ENCODE measurements around the gene IFNA10. TPM values are rescaled to one million over a fixed set of nuclear protein-coding genes. Genes with fewer than 3 reads are reported as not detected.
"Not testable (repeated sequence)": the region's sequence is repeated elsewhere in the genome, so short reads cannot be mapped to it uniquely, and the experiment has no call there.

Gene IFNA10
- total RNA-seq, 1 donor from 2014 or later: not detected

- H3K4me3 ChIP-seq; H3K4me1 ChIP-seq; H3K9me3 ChIP-seq; H3K27ac ChIP-seq; H3K36me3 ChIP-seq; intact Hi-C loops (cut with DNase I); DNase-seq (ENCODE audit: low spot score in 2 of 2); H3K27me3 ChIP-seq: not testable (repeated sequence)
- TF ChIP-seq, protein P1, sequence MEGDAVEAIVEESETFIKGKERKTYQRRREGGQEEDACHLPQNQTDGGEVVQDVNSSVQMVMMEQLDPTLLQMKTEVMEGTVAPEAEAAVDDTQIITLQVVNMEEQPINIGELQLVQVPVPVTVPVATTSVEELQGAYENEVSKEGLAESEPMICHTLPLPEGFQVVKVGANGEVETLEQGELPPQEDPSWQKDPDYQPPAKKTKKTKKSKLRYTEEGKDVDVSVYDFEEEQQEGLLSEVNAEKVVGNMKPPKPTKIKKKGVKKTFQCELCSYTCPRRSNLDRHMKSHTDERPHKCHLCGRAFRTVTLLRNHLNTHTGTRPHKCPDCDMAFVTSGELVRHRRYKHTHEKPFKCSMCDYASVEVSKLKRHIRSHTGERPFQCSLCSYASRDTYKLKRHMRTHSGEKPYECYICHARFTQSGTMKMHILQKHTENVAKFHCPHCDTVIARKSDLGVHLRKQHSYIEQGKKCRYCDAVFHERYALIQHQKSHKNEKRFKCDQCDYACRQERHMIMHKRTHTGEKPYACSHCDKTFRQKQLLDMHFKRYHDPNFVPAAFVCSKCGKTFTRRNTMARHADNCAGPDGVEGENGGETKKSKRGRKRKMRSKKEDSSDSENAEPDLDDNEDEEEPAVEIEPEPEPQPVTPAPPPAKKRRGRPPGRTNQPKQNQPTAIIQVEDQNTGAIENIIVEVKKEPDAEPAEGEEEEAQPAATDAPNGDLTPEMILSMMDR (IDR thresholded peaks at IDR 0.05): peak in 1 of 3 experiments; percentile 13
Measured at GRCh38 chr9:21213411-21214326, 6.7 kb upstream of the IFNA10 start.

DNA sequence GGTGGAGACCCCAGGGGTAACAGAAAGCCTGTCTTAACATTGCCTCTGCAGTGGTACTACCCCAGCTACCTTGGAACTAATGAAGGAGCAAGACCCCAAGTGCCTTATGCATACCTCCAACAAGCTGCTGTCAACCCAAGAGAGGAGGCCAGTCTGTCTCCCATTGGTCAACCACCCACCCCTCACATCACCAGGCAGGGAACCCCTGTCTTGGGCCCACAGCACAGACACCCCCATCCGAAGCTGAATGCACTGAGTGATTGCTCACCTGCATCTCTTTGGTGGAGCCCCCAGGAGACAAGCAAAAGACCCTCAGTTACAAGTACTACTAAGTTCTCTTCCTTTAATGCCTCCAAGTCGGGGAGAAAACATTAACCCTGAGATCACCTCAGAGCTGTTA, 5.2 kb upstream of the IFNA10 start:
- intact Hi-C loops (cut with DNase I); H3K4me3 ChIP-seq; H3K27me3 ChIP-seq; H3K36me3 ChIP-seq; H3K9me3 ChIP-seq; DNase-seq (ENCODE audit: low spot score in 2 of 2); H3K4me1 ChIP-seq; H3K27ac ChIP-seq: not testable (repeated sequence)

- H3K4me3 ChIP-seq; H3K9me3 ChIP-seq; H3K36me3 ChIP-seq; intact Hi-C loops (cut with DNase I); H3K4me1 ChIP-seq; H3K27me3 ChIP-seq; H3K27ac ChIP-seq; DNase-seq (ENCODE audit: low spot score in 2 of 2): not testable (repeated sequence)
Measured at GRCh38 chr9:21210782-21211181, 3.8 kb upstream of the IFNA10 start.

DNA sequence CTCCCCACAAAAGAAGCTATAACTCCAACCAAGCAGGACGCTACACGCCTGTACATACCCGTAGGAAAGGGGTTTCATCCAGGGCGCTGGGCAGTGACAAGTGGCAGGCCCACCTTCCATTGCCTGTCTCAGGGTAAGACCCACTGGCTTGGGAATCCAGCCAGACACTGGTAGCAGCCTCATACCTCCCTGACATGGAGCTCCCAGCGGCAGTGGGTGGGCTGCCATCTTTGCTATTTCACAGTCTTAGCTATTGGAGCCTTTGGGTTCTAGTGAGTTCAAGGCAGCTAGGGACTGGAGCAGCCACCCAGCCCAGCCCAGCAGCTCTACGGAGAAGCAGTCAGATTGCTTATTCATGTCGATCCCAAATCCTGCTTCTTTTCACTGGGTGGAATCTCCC, 3.4 kb upstream of the IFNA10 start:
- DNase-seq (ENCODE audit: low spot score in 2 of 2): no peak
- TF ChIP-seq, protein P1 (IDR thresholded peaks at IDR 0.05): no peak

DNA sequence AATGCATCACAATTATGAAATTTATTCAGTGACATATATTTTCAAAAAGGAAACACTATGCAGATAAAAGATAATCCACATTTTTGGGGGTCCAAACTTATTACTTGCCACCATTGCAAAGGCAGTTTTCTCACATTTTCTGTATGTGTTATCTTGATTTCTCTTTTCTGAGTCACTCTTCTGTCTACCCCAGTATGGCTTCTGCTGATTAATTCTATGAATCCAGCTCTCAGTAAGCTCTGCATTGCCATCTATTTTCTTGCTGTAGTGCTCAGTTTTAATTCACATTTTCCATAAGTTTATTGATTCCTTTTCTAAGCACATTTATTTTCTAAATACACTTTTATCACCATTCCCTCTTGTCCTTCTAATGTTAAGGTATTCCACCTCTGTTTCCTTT, 1.7 kb downstream of the IFNA10 start:
- intact Hi-C loops (cut with DNase I): no loop called here
- Histone ChIP-seq H3K36me3 (no peaks in the 10 kb centered on the region), H3K9me3 (no peaks in the 10 kb centered on the region), H3K4me1 (no peaks in the 10 kb centered on the region), H3K27me3 (no peaks in the 10 kb centered on the region), H3K27ac (no peak overlapping the region), H3K4me3 (no peak overlapping the region)
- DNase-seq (ENCODE audit: low spot score in 2 of 2): no peak
- TF ChIP-seq, protein P1 (IDR thresholded peaks at IDR 0.05): no peak

More for the DNA sequence above, 3.4 kb upstream of the IFNA10 start:
- no peak overlapping the region for H3K27ac ChIP-seq
- H3K9me3 ChIP-seq: no peaks in the 10 kb centered on the region
- intact Hi-C loops (cut with DNase I): no loop called here
- no peaks in the 10 kb centered on the region for H3K27me3 ChIP-seq
- no peaks in the 10 kb centered on the region for H3K36me3 ChIP-seq
- no peaks in the 10 kb centered on the region for H3K4me1 ChIP-seq
- H3K4me3 ChIP-seq: no peak overlapping the region

DNA sequence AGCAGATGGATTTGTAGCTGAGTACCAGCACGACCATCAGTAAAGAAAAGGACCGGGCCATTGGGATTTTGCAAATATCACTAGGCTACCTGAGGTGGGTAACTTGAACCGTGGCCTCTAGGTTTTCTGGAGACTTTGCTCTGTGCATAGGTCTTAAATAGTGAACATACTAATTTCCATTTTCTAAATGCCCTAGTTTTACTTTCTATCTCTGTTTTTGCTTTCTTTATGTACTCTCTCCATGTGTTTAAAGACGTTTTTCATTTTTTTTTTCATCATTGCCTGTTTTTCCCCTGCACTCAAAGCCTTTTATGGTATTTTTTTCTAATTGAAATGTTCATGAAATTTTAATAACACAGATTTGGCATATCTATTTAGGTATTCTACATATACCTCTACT, 4.8 kb downstream of the IFNA10 start, which contains the start of gene IFNA7:
TSS of gene IFNA7 (minus strand) at position 101 of the 400 bp plus-strand sequence. CDS start at position 61, 40 bp downstream.
- DNase-seq (ENCODE audit: low spot score in 2 of 2); H3K4me1 ChIP-seq; H3K27ac ChIP-seq; intact Hi-C loops (cut with DNase I); H3K9me3 ChIP-seq; H3K27me3 ChIP-seq; H3K36me3 ChIP-seq; H3K4me3 ChIP-seq: not testable (repeated sequence)

GRCh38 chr9:21194867-21195776, 11.8 kb downstream of the IFNA10 start:
- H3K9me3 ChIP-seq; H3K4me1 ChIP-seq; H3K27ac ChIP-seq; H3K4me3 ChIP-seq; H3K36me3 ChIP-seq; H3K27me3 ChIP-seq; DNase-seq (ENCODE audit: low spot score in 2 of 2); intact Hi-C loops (cut with DNase I): not testable (repeated sequence)
- TF ChIP-seq, protein P1 (IDR thresholded peaks at IDR 0.05): peak; percentile 11 to 53 (median 51)

GRCh38 chr9:21187487-21187886, 19.5 kb downstream of the IFNA10 start, which contains the start of gene IFNA4:
TSS of gene IFNA4 (minus strand) at chr9:21187587. CDS start at chr9:21187531, 56 bp downstream.
- H3K4me1 ChIP-seq; DNase-seq (ENCODE audit: low spot score in 2 of 2); H3K27me3 ChIP-seq; H3K9me3 ChIP-seq; H3K36me3 ChIP-seq; intact Hi-C loops (cut with DNase I); H3K27ac ChIP-seq; H3K4me3 ChIP-seq: not testable (repeated sequence)

Measured in ascending aorta (tissue), 2 donors.